A549 (cell line): ENCODE measurements around the gene MX2. TPM values are rescaled to one million over a fixed set of nuclear protein-coding genes. Genes with fewer than 3 reads are reported as not detected.

Experiments used
- ATAC-seq, 2 experiments: fragments of 200-7000 bp in 1 of 2; fragments of >200 bp in 1 of 2; cut with Nextera tagmentation in 1 of 2; cut with Tn5 transposase in 1 of 2; 3 replicates each; pipeline versions ENCODE4 v1.8.0 to v1.9.1; 2018 to 2020; ENCODE audit warnings: mild to moderate bottlenecking in 1 of 2, moderate library complexity in 1 of 2
- CTCF ChIA-PET: fragments of 300-600 bp; sonication (Branson Sonifier 250); formaldehyde crosslinking; extraction: SDS; loops from one replicate; lab custom pipeline; 2021; ENCODE audit warnings: antibody characterized with exemption, inconsistent platforms; lab: Yijun Ruan, JAX
- POLR2A ChIA-PET: fragments of 350-600 bp; formaldehyde crosslinking; extraction: SDS; loops from one replicate; lab custom pipeline; 2021; ENCODE audit warnings: antibody characterized with exemption, inconsistent platforms; lab: Yijun Ruan, JAX
- DNase-seq, 2 experiments: peaks; one replicate each; pipeline versions ENCODE4 v3.0.0 to v3.0.0-alpha.2; 2011 to 2016; ENCODE audit warnings: low read depth in 1 of 2, low spot score in 1 of 2
- FAIRE-seq: peaks from 2 replicates; lab custom pipeline; 2011; peaks lifted over from hg19 to GRCh38; lab: Jason Lieb, UNC
- H3K27ac ChIP-seq, 2 experiments: fragments of >200 bp; sonication (Bioruptor Twin); formaldehyde crosslinking; 3 replicates each; pipeline ENCODE4 v1.5.1; 2016 to 2017
- H3K4me1 ChIP-seq: fragments of >200 bp; sonication (Bioruptor Twin); formaldehyde crosslinking; 3 replicates; pipeline ENCODE4 v1.6.1; 2016
- H3K4me2 ChIP-seq: fragments of >200 bp; sonication (Bioruptor Twin); formaldehyde crosslinking; 3 replicates; pipeline ENCODE4 v1.6.1; 2016
- H3K4me3 ChIP-seq: fragments of >200 bp; sonication (Bioruptor Twin); formaldehyde crosslinking; 3 replicates; pipeline ENCODE4 v1.5.1; 2016
- H3K9me3 ChIP-seq: fragments of >200 bp; sonication (Bioruptor Twin); formaldehyde crosslinking; 3 replicates; pipeline ENCODE4 v1.6.1; 2016
- ATOH8 ChIP-seq: fragments of 250-450 bp; sonication (Bioruptor Pico); IDR thresholded peaks from 2 replicates; pipeline ENCODE4 v1.5.0; 2020; ENCODE audit warnings: low read depth, mild to moderate bottlenecking, moderate library complexity
- CEBPB ChIP-seq, 2 experiments: fragments of >200 bp in 1 of 2; sonication (Bioruptor Twin) in 1 of 2; formaldehyde crosslinking in 1 of 2; IDR thresholded peaks; 2 replicates each; pipeline ENCODE4 v1.6.1; 2012 to 2016
- CHD2 ChIP-seq: fragments of 150-350 bp; IDR thresholded peaks from 2 replicates; pipeline ENCODE4 v1.6.1; 2014; ENCODE audit warnings: low read length; ENCODE audit not compliant: partially characterized antibody
- CHD4 ChIP-seq: fragments of 200-600 bp; sonication (generic); IDR thresholded peaks from 2 replicates; pipeline ENCODE4 v1.6.1; 2016; ENCODE audit warnings: antibody characterized with exemption, mild to moderate bottlenecking, borderline replicate concordance
- E2F6 ChIP-seq: IDR thresholded peaks from 2 replicates; pipeline ENCODE4 v1.6.1; 2012; ENCODE audit warnings: low read depth, borderline replicate concordance
- EHMT2 ChIP-seq: fragments of 200-600 bp; sonication (generic); IDR thresholded peaks from 2 replicates; pipeline ENCODE4 v1.6.1; 2016; ENCODE audit warnings: antibody characterized with exemption, low read depth, mild to moderate bottlenecking, moderate library complexity
- EP300 ChIP-seq, 2 experiments: fragments of >200 bp; sonication (Bioruptor Twin); formaldehyde crosslinking; IDR thresholded peaks; 2 replicates in 1 of 2; 3 replicates in 1 of 2; pipeline ENCODE4 v1.6.1; 2016 to 2017
- FOXS1 ChIP-seq: fragments of 250-450 bp; sonication (Bioruptor Pico); IDR thresholded peaks from 2 replicates; pipeline ENCODE4 v1.5.0; 2020; ENCODE audit warnings: mild to moderate bottlenecking, moderate library complexity
- GATA3 ChIP-seq: IDR thresholded peaks from 2 replicates; pipeline ENCODE4 v1.6.1; 2012; ENCODE audit warnings: borderline replicate concordance
- HDAC2 ChIP-seq: fragments of 200-600 bp; sonication (generic); IDR thresholded peaks from 2 replicates; pipeline ENCODE4 v1.6.1; 2016
- HES2 ChIP-seq: fragments of >200 bp; sonication (Bioruptor Twin); formaldehyde crosslinking; IDR thresholded peaks from 2 replicates; pipeline ENCODE4 v1.6.1; 2016
- HOXB5 ChIP-seq: fragments of 250-450 bp; sonication (Bioruptor Pico); IDR thresholded peaks from 2 replicates; pipeline ENCODE4 v1.5.0; 2020; ENCODE audit warnings: mild to moderate bottlenecking, moderate library complexity
- JUN ChIP-seq, 2 experiments: fragments of >200 bp; sonication (Bioruptor Twin); formaldehyde crosslinking; IDR thresholded peaks; 2 replicates in 1 of 2; 3 replicates in 1 of 2; pipeline ENCODE4 v1.6.1; 2016 to 2017
- JUNB ChIP-seq: fragments of >200 bp; sonication (Bioruptor Twin); formaldehyde crosslinking; IDR thresholded peaks from 2 replicates; pipeline ENCODE4 v1.6.1; 2016
- KDM5A ChIP-seq: fragments of 200-600 bp; sonication (generic); IDR thresholded peaks from 2 replicates; pipeline ENCODE4 v1.6.1; 2016; ENCODE audit warnings: antibody characterized with exemption, mild to moderate bottlenecking
- MAFK ChIP-seq: fragments of 450-650 bp; IDR thresholded peaks from 2 replicates; pipeline ENCODE4 v1.6.1; 2014; ENCODE audit not compliant: partially characterized antibody
- MAX ChIP-seq: IDR thresholded peaks from 2 replicates; pipeline ENCODE4 v1.6.1; 2012
- NPAS2 ChIP-seq: fragments of 250-450 bp; sonication (Bioruptor Pico); IDR thresholded peaks from 2 replicates; pipeline ENCODE4 v1.8.0; 2022; ENCODE audit warnings: mild to moderate bottlenecking, moderate library complexity, borderline replicate concordance
- NR3C1 ChIP-seq: fragments of >200 bp; sonication (Bioruptor Twin); formaldehyde crosslinking; IDR thresholded peaks from 3 replicates; pipeline ENCODE4 v1.6.1; 2017
- POLR2AphosphoS2 ChIP-seq: conservative IDR thresholded peaks from 2 replicates; pipeline ENCODE4 v1.6.1; 2012; ENCODE audit warnings: low read length, improper control_type of control experiment, inconsistent platforms
- RFX5 ChIP-seq: fragments of 450-650 bp; IDR thresholded peaks from 2 replicates; pipeline ENCODE4 v1.7.1; 2014; ENCODE audit warnings: antibody characterized with exemption, mild to moderate bottlenecking, moderate library complexity
- SMC3 ChIP-seq: fragments of >200 bp; sonication (Bioruptor Twin); formaldehyde crosslinking; IDR thresholded peaks from 3 replicates; pipeline ENCODE4 v1.6.1; 2018; ENCODE audit warnings: inconsistent platforms
- USF2 ChIP-seq: fragments of 450-650 bp; IDR thresholded peaks from 2 replicates; pipeline ENCODE4 v1.6.1; 2014; ENCODE audit warnings: antibody characterized with exemption
- WGBS: methylation state at CpG from one replicate; pipeline ENCODE4 v1.1.6; 2017; ENCODE audit errors: missing lambda C conversion rate; 5-methylcytosine and 5-hydroxymethylcytosine counted together
- polyA plus RNA-seq, 4 experiments: library from polyadenylated mRNA; depleted of rRNA in 3 of 4; stranded (reverse); fragments of >200 nt; fragmentation: RNase III in 1 of 4; extraction: RNeasy Plus Mini Kit Qiagen cat#74134 plus additional on column Dnase treatment in 1 of 4; gene quantifications; 2 replicates in 3 of 4; 3 replicates in 1 of 4; pipeline ENCODE4 v1.2.3, GENCODE V29; 2011 to 2017

Gene MX2
- polyA plus RNA-seq, 2 of the 4 experiments (the other 2 are of a cell fraction) = not detected

- H3K4me3 ChIP-seq = no peak overlapping the region
- FAIRE-seq (no peak), DNase-seq (no peak), ATAC-seq (no peak)
- ChIA-PET CTCF (no interaction called here), POLR2A (no interaction called here)
- no peak for TF ChIP-seq JUN (IDR thresholded peaks at IDR 0.05)
- H3K9me3 ChIP-seq = no peaks in the 10 kb centered on the region
- no peak overlapping the region for H3K4me2 ChIP-seq
- no peaks in the 10 kb centered on the region for H3K4me1 ChIP-seq
- WGBS = 61% methylated on average over 9 of the region's 12 CpGs
- H3K27ac ChIP-seq = no peak overlapping the region
These were observed 18.1 kb downstream of the MX2 start for GRCh38 chr21:41379901-41380300.

- H3K4me3 ChIP-seq = no peak overlapping the region
- no peak overlapping the region for H3K4me2 ChIP-seq
- no peak overlapping the region for H3K27ac ChIP-seq
- ATAC-seq = no peak
- H3K4me1 ChIP-seq = no peaks in the 10 kb centered on the region
- DNase-seq = no peak
- ChIA-PET CTCF (interaction anchor here (0.7 kb wide), 1 partner anchor 713 kb away, joined by 4 read pairs; no protein-coding TSS in a partner anchor), POLR2A (no interaction called here)
- FAIRE-seq = no peak
- H3K9me3 ChIP-seq = no peaks in the 10 kb centered on the region
- no peak for TF ChIP-seq ATOH8 (CRISPR knock-in tag)
- TF ChIP-seq JUNB = no peak
- no peak for TF ChIP-seq E2F6
- TF ChIP-seq MAX = no peak
- no peak for TF ChIP-seq CHD2
- TF ChIP-seq POLR2AphosphoS2 = no peak
- no peak for TF ChIP-seq MAFK
- TF ChIP-seq EP300 (IDR thresholded peaks at IDR 0.05) = no peak
- TF ChIP-seq SMC3 = no peak
- TF ChIP-seq NPAS2 = no peak
- TF ChIP-seq HOXB5 (CRISPR knock-in tag) = no peak
These were observed 19.9 kb downstream of the MX2 start for GRCh38 chr21:41381731-41382130.

- no peak for ATAC-seq
- DNase-seq = no peak
- 67% methylated on average over 14 of the region's 14 CpGs for WGBS
- Histone ChIP-seq H3K4me1 (no peaks in the 10 kb centered on the region), H3K27ac (no peak overlapping the region), H3K9me3 (no peaks in the 10 kb centered on the region)
- no peak for TF ChIP-seq CEBPB (IDR thresholded peaks at IDR 0.05)
- no peak for TF ChIP-seq USF2
- TF ChIP-seq HES2 = no peak
- no peak for TF ChIP-seq NR3C1
- TF ChIP-seq KDM5A = no peak
- TF ChIP-seq FOXS1 (CRISPR knock-in tag) = no peak
- TF ChIP-seq CHD4 = no peak
- no peak for TF ChIP-seq HDAC2
- TF ChIP-seq EHMT2 = no peak
- TF ChIP-seq GATA3 = no peak
- no peak for TF ChIP-seq JUN (IDR thresholded peaks at IDR 0.05)
- TF ChIP-seq RFX5 = no peak
- TF ChIP-seq, all 56 proteins: peak for 0
- Histone ChIP-seq H3K4me3 (no peak overlapping the region), H3K4me2 (no peak overlapping the region)
- CTCF ChIA-PET = interaction anchor here (1.1 kb wide), 1 partner anchor 12 kb away, joined by 3 read pairs; no protein-coding TSS in a partner anchor
- no peak for FAIRE-seq
- POLR2A ChIA-PET = no interaction called here
These were observed 25.4 kb downstream of the MX2 start for GRCh38 chr21:41387042-41387819.
